IMR-90 (cell line): ENCODE results near the gene CLEC16A. TPM values are rescaled to one million over a fixed set of nuclear protein-coding genes. Genes with fewer than 3 reads are reported as not detected.

Experiments used
- ATAC-seq: fragments of 200-7000 bp; cut with Tn5 transposase; 2 replicates; pipeline ENCODE4 v1.9.1; 2020; ENCODE audit warnings: low read depth, mild to moderate bottlenecking, moderate library complexity
- BruUV-seq: library from RNA; stranded (reverse); fragments of 400-500 nt; replicated peaks from 2 replicates; lab custom pipeline; 2021; lab: Mats Ljungman, UMichigan
- CTCF ChIA-PET: fragments of 300-600 bp; formaldehyde crosslinking; extraction: SDS; loops from one replicate; lab custom pipeline; 2021; ENCODE audit warnings: antibody characterized with exemption; lab: Yijun Ruan, JAX
- POLR2A ChIA-PET: fragments of 300-600 bp; sonication (Branson Sonifier 250); formaldehyde crosslinking; loops from one replicate; lab custom pipeline; 2022; ENCODE audit warnings: antibody characterized with exemption; ENCODE audit not compliant: unreplicated experiment; lab: Charles Lee
- DNase-seq: peaks from one replicate; pipeline ENCODE4 v3.0.0; 2013
- H2AFZ ChIP-seq: replicated peaks from 2 replicates; pipeline ENCODE3; 2013; ENCODE audit warnings: low read length, mild to moderate bottlenecking; ENCODE audit not compliant: poor library complexity
- H2AK5ac ChIP-seq: 2 replicates; pipeline ENCODE4 v1.6.1; 2013; ENCODE audit warnings: low read depth, low read length, inconsistent platforms
- H2AK9ac ChIP-seq: replicated peaks from 2 replicates; pipeline ENCODE3; 2013; ENCODE audit warnings: mild to moderate bottlenecking, low read depth, low read length, moderate library complexity; ENCODE audit not compliant: poor library complexity
- H2BK120ac ChIP-seq: 2 replicates; pipeline ENCODE4 v1.6.1; 2013; ENCODE audit warnings: low read depth, low read length, inconsistent platforms
- H2BK15ac ChIP-seq: 3 replicates; pipeline ENCODE4 v1.6.1; 2013; ENCODE audit warnings: low read depth, low read length, inconsistent platforms
- H2BK20ac ChIP-seq: 2 replicates; pipeline ENCODE4 v1.6.1; 2013; ENCODE audit warnings: low read depth, mild to moderate bottlenecking, inconsistent platforms, low read length, moderate library complexity
- H2BK5ac ChIP-seq: 2 replicates; pipeline ENCODE4 v1.6.1; 2013; ENCODE audit warnings: mild to moderate bottlenecking, low read depth, low read length, inconsistent platforms; ENCODE audit not compliant: poor library complexity, severe bottlenecking
- H3K14ac ChIP-seq: replicated peaks from 2 replicates; pipeline ENCODE4 v1.6.1; 2013; ENCODE audit warnings: low read depth, low read length, inconsistent platforms
- H3K18ac ChIP-seq: 2 replicates; pipeline ENCODE4 v1.6.1; 2013; ENCODE audit warnings: low read depth, low read length, control low read depth
- H3K23ac ChIP-seq: 2 replicates; pipeline ENCODE4 v1.6.1; 2013; ENCODE audit warnings: low read depth, low read length, inconsistent platforms
- H3K27ac ChIP-seq: 2 replicates; pipeline ENCODE4 v1.5.1; 2013; ENCODE audit warnings: mild to moderate bottlenecking, control low read depth, low read length; ENCODE audit not compliant: insufficient read depth
- H3K27me3 ChIP-seq: 2 replicates; pipeline ENCODE4 v1.6.1; 2013; ENCODE audit warnings: low read length; ENCODE audit not compliant: control insufficient read depth, insufficient read depth
- H3K36me3 ChIP-seq: 2 replicates; pipeline ENCODE4 v1.6.1; 2013; ENCODE audit warnings: low read length, mixed read lengths; ENCODE audit not compliant: control insufficient read depth, insufficient read depth
- H3K4ac ChIP-seq: 2 replicates; pipeline ENCODE4 v1.6.1; 2013; ENCODE audit warnings: low read depth, low read length, inconsistent platforms
- H3K4me1 ChIP-seq: 2 replicates; pipeline ENCODE4 v1.6.1; 2013; ENCODE audit warnings: low read length, mixed read lengths; ENCODE audit not compliant: control insufficient read depth, insufficient read depth
- H3K4me2 ChIP-seq: 2 replicates; pipeline ENCODE4 v1.6.1; 2013; ENCODE audit warnings: low read depth, mild to moderate bottlenecking, control low read depth, low read length, moderate library complexity
- H3K4me3 ChIP-seq: 2 replicates; pipeline ENCODE4 v1.5.1; 2013; ENCODE audit warnings: low read depth, mild to moderate bottlenecking, control low read depth, low read length, moderate library complexity; ENCODE audit not compliant: insufficient read depth
- H3K56ac ChIP-seq: 2 replicates; pipeline ENCODE4 v1.6.1; 2013; ENCODE audit warnings: low read length, inconsistent platforms; ENCODE audit not compliant: insufficient read depth; ENCODE audit errors: extremely low read depth
- H3K79me1 ChIP-seq, 2 experiments: 2 replicates each; pipeline ENCODE4 v1.6.1; 2013; ENCODE audit warnings: low read length in 2 of 2, inconsistent platforms in 1 of 2, low read depth in 1 of 2
- H3K9ac ChIP-seq: 2 replicates; pipeline ENCODE4 v1.6.1; 2013; ENCODE audit warnings: low read depth, low read length, control low read depth
- H3K9me1 ChIP-seq: 2 replicates; pipeline ENCODE4 v1.6.1; 2013; ENCODE audit warnings: low read length, inconsistent platforms; ENCODE audit not compliant: insufficient read depth
- H3K9me3 ChIP-seq: 2 replicates; pipeline ENCODE4 v1.6.1; 2013; ENCODE audit warnings: low read length; ENCODE audit not compliant: control insufficient read depth, insufficient read depth
- H4K20me1 ChIP-seq: 2 replicates; pipeline ENCODE4 v1.6.1; 2013; ENCODE audit warnings: low read length, inconsistent platforms; ENCODE audit not compliant: insufficient read depth
- H4K5ac ChIP-seq: 2 replicates; pipeline ENCODE4 v1.6.1; 2013; ENCODE audit warnings: mild to moderate bottlenecking, low read depth, low read length, control low read depth
- H4K8ac ChIP-seq, 2 experiments: 2 replicates each; pipeline ENCODE4 v1.6.1; 2013; ENCODE audit warnings: low read depth in 2 of 2, low read length in 2 of 2, control low read depth in 1 of 2, inconsistent platforms in 1 of 2
- H4K91ac ChIP-seq: 2 replicates; pipeline ENCODE4 v1.6.1; 2013; ENCODE audit warnings: low read depth, low read length, inconsistent platforms; ENCODE audit not compliant: insufficient read depth
- BHLHE40 ChIP-seq: fragments of 150-350 bp; IDR thresholded peaks from 2 replicates; pipeline ENCODE4 v1.6.1; 2016; ENCODE audit warnings: mild to moderate bottlenecking, low read depth, low read length
- CEBPB ChIP-seq: IDR thresholded peaks from 2 replicates; pipeline ENCODE4 v1.6.1; 2012; ENCODE audit warnings: low read depth, low read length, improper control_type of control experiment
- WGBS, 2 experiments: methylation state at CpG; one replicate each; pipeline versions ENCODE4 v1.1.5 to v1.1.7; 2013; ENCODE audit warnings: missing lambda C conversion rate in 2 of 2; ENCODE audit not compliant: insufficient read length in 1 of 2; ENCODE audit errors: extremely low coverage in 2 of 2; 5-methylcytosine and 5-hydroxymethylcytosine counted together
- dilution Hi-C: fragments of 300-500 bp; cut with HindIII; formaldehyde crosslinking; loops from one replicate; pipeline ENCODE4 v1.14.3; 2018; ENCODE audit warnings: low sequenced_read_pairs; ENCODE audit not compliant: unreplicated experiment
- in situ Hi-C: fragments of 300-500 bp; cut with MboI; formaldehyde crosslinking; loops from 3 replicates; pipeline ENCODE4 v1.14.3; 2019; ENCODE audit warnings: low sequenced_read_pairs, inconsistent platforms, mixed read lengths
- intact Hi-C: fragments of 100-400 bp; cut with micrococcal nuclease; formaldehyde crosslinking; loops from 2 replicates; pipeline ENCODE4 v1.10.0; 2022
- polyA plus RNA-seq, 3 experiments: library from polyadenylated mRNA; depleted of rRNA; stranded (reverse); fragments of >200 nt; gene quantifications; 2 replicates each; pipeline ENCODE4 v1.2.3, GENCODE V29; 2012; ENCODE audit warnings: low replicate concordance in 1 of 3
- total RNA-seq: library from RNA; depleted of rRNA; stranded (reverse); fragments of >200 nt; gene quantifications from 2 replicates; pipeline ENCODE4 v1.2.3, GENCODE V29; 2012

The CLEC16A gene
- total and polyA plus RNA-seq, 2 of the 4 experiments (the other 2 are of a cell fraction): 15.9 to 16.5 TPM

GRCh38 chr16:11138769-11139325, 194.5 kb downstream of the CLEC16A start:
- H2AFZ ChIP-seq: no peak overlapping the region
- no peak for ATAC-seq
- peak overlapping the region; percentile 14 for H2AK9ac ChIP-seq
- no peaks in the 10 kb centered on the region for H4K20me1 ChIP-seq
- no TSS peak for BruUV-seq
- peak overlapping the region; percentile 27; the same call in 1 of the 2 replicates for H4K5ac ChIP-seq
- 0 out of 2 replicates have a peak overlapping the region, but pooled peaks have one; percentile 37 for H2BK120ac ChIP-seq
- no peaks in the 10 kb centered on the region for H3K9me3 ChIP-seq
- 0 out of 2 replicates have a peak overlapping the region, but pooled peaks have one; percentile 7 for H3K4ac ChIP-seq
- H2BK20ac ChIP-seq: peak overlapping the region; percentile 40; the same call in 1 of the 2 replicates
- peak overlapping the region; percentile 35; the same call in 1 of the 2 replicates for H2AK5ac ChIP-seq
- 100% methylated on average over 3 of the region's 8 CpGs; no CpG with 5 or more reads in 1 of the 2 experiments for WGBS, 2 experiments
- peaks cover 0 to 26% of the 10 kb centered on the region in 2 experiments; a peak in 3 of 4 replicates for H3K79me1 ChIP-seq
- peak overlapping the region; percentile 16; the same call in 1 of the 2 replicates for H3K56ac ChIP-seq
- TF ChIP-seq CEBPB (0 out of 2 replicates have a peak, but pooled peaks have one; percentile 50), BHLHE40 (no peak)
- in situ Hi-C loops (no loop called here), intact Hi-C loops (loop anchor here (2.0 to 10.0 kb wide), 2 partner anchors 34 to 116 kb away; partner anchors contain the start of gene SOCS1), dilution Hi-C loops (no loop called here)
- no peak overlapping the region; the same call in 1 of the 2 replicates for H3K9ac ChIP-seq
- ChIA-PET POLR2A (no interaction called here), CTCF (interaction anchor here (1.5 to 1.6 kb wide), 2 partner anchors 10 to 117 kb away, joined by 3 to 4 read pairs; partner anchors contain the start of gene SOCS1)
- peaks cover 37% of the 10 kb centered on the region for H3K4me1 ChIP-seq
- H2BK5ac ChIP-seq: no peak overlapping the region
- peaks cover 22% of the 10 kb centered on the region for H3K9me1 ChIP-seq
- H3K23ac ChIP-seq: no peak overlapping the region
- H3K4me2 ChIP-seq: no peak overlapping the region; the same call in 1 of the 2 replicates
- no peak for DNase-seq
- no peak overlapping the region; the same call in 2 of the 3 replicates for H2BK15ac ChIP-seq
- H4K91ac ChIP-seq: peak overlapping the region; percentile 5; the same call in 1 of the 2 replicates
- peak overlapping the region; percentile 53; the same call in 1 of the 2 replicates for H3K18ac ChIP-seq
- H4K8ac ChIP-seq: no peak overlapping the region
- H3K14ac ChIP-seq: peak overlapping the region; percentile 34; the same call in 1 of the 2 replicates
- no peaks in the 10 kb centered on the region for H3K36me3 ChIP-seq
- H3K4me3 ChIP-seq: no peak overlapping the region
- H3K27ac ChIP-seq: peak overlapping the region; percentile 72; the same call in 1 of the 2 replicates
- no peaks in the 10 kb centered on the region for H3K27me3 ChIP-seq
